ENCODE data around the gene ZNF862.

ZNF862 gene

GRCh38 chr7:149844445-149844844, 6.3 kb downstream of the ZNF862 start:
- Histone ChIP-seq H3K23ac (ENCODE audit: low read depth, low read length, poor library complexity) (no peak overlapping the region), H2BK5ac (ENCODE audit: low read length) (no peak overlapping the region), H2BK120ac (ENCODE audit: low read depth, low read length) (no peak overlapping the region), H3K9ac (ENCODE audit: low read depth, low read length, poor library complexity) (no peak overlapping the region), H3K27ac (replicated peaks; ENCODE audit: low read length) (no peak overlapping the region), H3K14ac (ENCODE audit: low read length) (no peak overlapping the region), H3K4ac (ENCODE audit: low read length) (no peak overlapping the region), H3K79me1 (ENCODE audit: low read depth, low read length) (no peaks in the 10 kb centered on the region), H3K18ac (ENCODE audit: low read length) (no peak overlapping the region), H2BK12ac (ENCODE audit: low read length) (no peak overlapping the region), H3K4me1 (ENCODE audit: control insufficient read depth in 2 of 2, insufficient read depth in 1 of 2, low read depth in 1 of 2, low read length in 2 of 2) (peaks cover 0 to 3% of the 10 kb centered on the region in 2 donors), H3K27me3 (ENCODE audit: control insufficient read depth in 3 of 3, insufficient read depth in 3 of 3, low read depth in 1 of 3, low read length in 3 of 3) (no peaks in the 10 kb centered on the region), H2AFZ (ENCODE audit: low read length) (no peak overlapping the region), H4K91ac (ENCODE audit: low read depth, low read length, poor library complexity) (no peak overlapping the region), H2BK15ac (ENCODE audit: low read length) (no peak overlapping the region), H3K4me2 (ENCODE audit: insufficient read depth, low read length, poor library complexity, severe bottlenecking) (no peak overlapping the region), H3K4me3 (ENCODE audit: low read length in 2 of 2) (no peak overlapping the region), H2AK5ac (ENCODE audit: low read depth, low read length) (no peak overlapping the region), H4K8ac (ENCODE audit: low read depth, low read length) (no peak overlapping the region), H3K36me3 (replicated peaks in 1 of 2; ENCODE audit: control insufficient read depth in 2 of 2, insufficient read depth in 2 of 2, low read length in 2 of 2) (peaks cover 0 to 13% of the 10 kb centered on the region in 2 donors), H3K9me3 (replicated peaks in 1 of 2; ENCODE audit: control insufficient read depth in 2 of 2, insufficient read depth in 1 of 2, low read depth in 1 of 2, low read length in 2 of 2) (no peaks in the 10 kb centered on the region)
- no CpG with 5 or more reads among the region's 6 CpGs for WGBS, 2 donors (ENCODE audit: extremely low coverage in 2 of 2, insufficient read length in 2 of 2, insufficient replicate concordance in 1 of 2)
- DNase-seq (ENCODE audit: low spot score): no peak

- no peak overlapping the region for H4K91ac ChIP-seq (ENCODE audit: low read depth, low read length, poor library complexity)
- no peak overlapping the region for H3K4me2 ChIP-seq (ENCODE audit: insufficient read depth, low read length, poor library complexity, severe bottlenecking)
- no peak overlapping the region for H3K4me3 ChIP-seq (ENCODE audit: low read length in 2 of 2)
- no peaks in the 10 kb centered on the region for H3K79me1 ChIP-seq (ENCODE audit: low read depth, low read length)
- no peak overlapping the region for H3K23ac ChIP-seq (ENCODE audit: low read depth, low read length, poor library complexity)
- H2AFZ ChIP-seq (ENCODE audit: low read length): no peak overlapping the region
- no peak overlapping the region for H3K9ac ChIP-seq (ENCODE audit: low read depth, low read length, poor library complexity)
- no peak overlapping the region for H2BK5ac ChIP-seq (ENCODE audit: low read length)
- no peak overlapping the region for H3K4ac ChIP-seq (ENCODE audit: low read length)
- no peak overlapping the region for H3K18ac ChIP-seq (ENCODE audit: low read length)
- no peak overlapping the region for H2BK120ac ChIP-seq (ENCODE audit: low read depth, low read length)
- H3K4me1 ChIP-seq (ENCODE audit: control insufficient read depth in 2 of 2, insufficient read depth in 1 of 2, low read depth in 1 of 2, low read length in 2 of 2): peaks cover 0 to 2% of the 10 kb centered on the region in 2 donors
- WGBS, 2 donors (ENCODE audit: extremely low coverage in 2 of 2, insufficient read length in 2 of 2, insufficient replicate concordance in 1 of 2): no CpG with 5 or more reads among the region's 5 CpGs
- no peak overlapping the region for H3K14ac ChIP-seq (ENCODE audit: low read length)
- H4K8ac ChIP-seq (ENCODE audit: low read depth, low read length): no peak overlapping the region
- DNase-seq (ENCODE audit: low spot score): no peak
- H3K27me3 ChIP-seq (ENCODE audit: control insufficient read depth in 3 of 3, insufficient read depth in 3 of 3, low read depth in 1 of 3, low read length in 3 of 3): no peaks in the 10 kb centered on the region
- no peak overlapping the region for H2BK12ac ChIP-seq (ENCODE audit: low read length)
- no peaks in the 10 kb centered on the region for H3K9me3 ChIP-seq (replicated peaks in 1 of 2; ENCODE audit: control insufficient read depth in 2 of 2, insufficient read depth in 1 of 2, low read depth in 1 of 2, low read length in 2 of 2)
- no peak overlapping the region for H3K27ac ChIP-seq (replicated peaks; ENCODE audit: low read length)
- peaks cover 0 to 13% of the 10 kb centered on the region in 2 donors for H3K36me3 ChIP-seq (replicated peaks in 1 of 2; ENCODE audit: control insufficient read depth in 2 of 2, insufficient read depth in 2 of 2, low read length in 2 of 2)
- H2AK5ac ChIP-seq (ENCODE audit: low read depth, low read length): no peak overlapping the region
- no peak overlapping the region for H2BK15ac ChIP-seq (ENCODE audit: low read length)
Observed at GRCh38 chr7:149845257-149845980, 7.2 kb downstream of the ZNF862 start.

GRCh38 chr7:149846021-149846420, 7.8 kb downstream of the ZNF862 start:
- H3K9me3 ChIP-seq (replicated peaks in 1 of 2; ENCODE audit: control insufficient read depth in 2 of 2, insufficient read depth in 1 of 2, low read depth in 1 of 2, low read length in 2 of 2): no peaks in the 10 kb centered on the region
- no peak overlapping the region for H3K27ac ChIP-seq (replicated peaks; ENCODE audit: low read length)
- no peak overlapping the region for H2BK5ac ChIP-seq (ENCODE audit: low read length)
- no CpG with 5 or more reads among the region's 9 CpGs for WGBS, 2 donors (ENCODE audit: extremely low coverage in 2 of 2, insufficient read length in 2 of 2, insufficient replicate concordance in 1 of 2)
- H3K27me3 ChIP-seq (ENCODE audit: control insufficient read depth in 3 of 3, insufficient read depth in 3 of 3, low read depth in 1 of 3, low read length in 3 of 3): no peaks in the 10 kb centered on the region
- H3K4ac ChIP-seq (ENCODE audit: low read length): no peak overlapping the region
- no peak overlapping the region for H3K18ac ChIP-seq (ENCODE audit: low read length)
- H3K23ac ChIP-seq (ENCODE audit: low read depth, low read length, poor library complexity): no peak overlapping the region
- no peak overlapping the region for H3K4me3 ChIP-seq (ENCODE audit: low read length in 2 of 2)
- H3K9ac ChIP-seq (ENCODE audit: low read depth, low read length, poor library complexity): no peak overlapping the region
- peaks cover 0 to 13% of the 10 kb centered on the region in 2 donors for H3K36me3 ChIP-seq (replicated peaks in 1 of 2; ENCODE audit: control insufficient read depth in 2 of 2, insufficient read depth in 2 of 2, low read length in 2 of 2)
- H2BK12ac ChIP-seq (ENCODE audit: low read length): no peak overlapping the region
- no peak overlapping the region for H2AFZ ChIP-seq (ENCODE audit: low read length)
- no peak overlapping the region for H2BK120ac ChIP-seq (ENCODE audit: low read depth, low read length)
- H3K79me1 ChIP-seq (ENCODE audit: low read depth, low read length): no peaks in the 10 kb centered on the region
- H3K4me2 ChIP-seq (ENCODE audit: insufficient read depth, low read length, poor library complexity, severe bottlenecking): no peak overlapping the region
- no peak overlapping the region for H4K91ac ChIP-seq (ENCODE audit: low read depth, low read length, poor library complexity)
- DNase-seq (ENCODE audit: low spot score): no peak
- no peak overlapping the region for H3K14ac ChIP-seq (ENCODE audit: low read length)
- H4K8ac ChIP-seq (ENCODE audit: low read depth, low read length): no peak overlapping the region
- peaks cover 0 to 2% of the 10 kb centered on the region in 2 donors for H3K4me1 ChIP-seq (ENCODE audit: control insufficient read depth in 2 of 2, insufficient read depth in 1 of 2, low read depth in 1 of 2, low read length in 2 of 2)
- H2BK15ac ChIP-seq (ENCODE audit: low read length): no peak overlapping the region
- no peak overlapping the region for H2AK5ac ChIP-seq (ENCODE audit: low read depth, low read length)

GRCh38 chr7:149846436-149847046, 8.4 kb downstream of the ZNF862 start:
- no peak for DNase-seq (ENCODE audit: low spot score)
- Histone ChIP-seq H3K9ac (ENCODE audit: low read depth, low read length, poor library complexity) (no peak overlapping the region), H2BK12ac (ENCODE audit: low read length) (no peak overlapping the region), H2BK15ac (ENCODE audit: low read length) (no peak overlapping the region), H3K4me3 (ENCODE audit: low read length in 2 of 2) (no peak overlapping the region), H3K18ac (ENCODE audit: low read length) (no peak overlapping the region), H3K79me1 (ENCODE audit: low read depth, low read length) (no peaks in the 10 kb centered on the region), H4K91ac (ENCODE audit: low read depth, low read length, poor library complexity) (no peak overlapping the region), H3K4ac (ENCODE audit: low read length) (no peak overlapping the region), H3K27ac (replicated peaks; ENCODE audit: low read length) (no peak overlapping the region), H3K36me3 (replicated peaks in 1 of 2; ENCODE audit: control insufficient read depth in 2 of 2, insufficient read depth in 2 of 2, low read length in 2 of 2) (peaks cover 0 to 13% of the 10 kb centered on the region in 2 donors), H3K27me3 (ENCODE audit: control insufficient read depth in 3 of 3, insufficient read depth in 3 of 3, low read depth in 1 of 3, low read length in 3 of 3) (no peaks in the 10 kb centered on the region), H3K9me3 (replicated peaks in 1 of 2; ENCODE audit: control insufficient read depth in 2 of 2, insufficient read depth in 1 of 2, low read depth in 1 of 2, low read length in 2 of 2) (no peaks in the 10 kb centered on the region), H2BK5ac (ENCODE audit: low read length) (no peak overlapping the region), H4K8ac (ENCODE audit: low read depth, low read length) (no peak overlapping the region), H3K14ac (ENCODE audit: low read length) (no peak overlapping the region), H2BK120ac (ENCODE audit: low read depth, low read length) (no peak overlapping the region), H3K4me1 (ENCODE audit: control insufficient read depth in 2 of 2, insufficient read depth in 1 of 2, low read depth in 1 of 2, low read length in 2 of 2) (peaks cover 0 to 2% of the 10 kb centered on the region in 2 donors), H3K23ac (ENCODE audit: low read depth, low read length, poor library complexity) (no peak overlapping the region), H2AK5ac (ENCODE audit: low read depth, low read length) (no peak overlapping the region), H3K4me2 (ENCODE audit: insufficient read depth, low read length, poor library complexity, severe bottlenecking) (no peak overlapping the region), H2AFZ (ENCODE audit: low read length) (no peak overlapping the region)
- no CpG with 5 or more reads among the region's 3 CpGs for WGBS, 2 donors (ENCODE audit: extremely low coverage in 2 of 2, insufficient read length in 2 of 2, insufficient replicate concordance in 1 of 2)
